ENCODE data around the gene RPRD1B.

DNA sequence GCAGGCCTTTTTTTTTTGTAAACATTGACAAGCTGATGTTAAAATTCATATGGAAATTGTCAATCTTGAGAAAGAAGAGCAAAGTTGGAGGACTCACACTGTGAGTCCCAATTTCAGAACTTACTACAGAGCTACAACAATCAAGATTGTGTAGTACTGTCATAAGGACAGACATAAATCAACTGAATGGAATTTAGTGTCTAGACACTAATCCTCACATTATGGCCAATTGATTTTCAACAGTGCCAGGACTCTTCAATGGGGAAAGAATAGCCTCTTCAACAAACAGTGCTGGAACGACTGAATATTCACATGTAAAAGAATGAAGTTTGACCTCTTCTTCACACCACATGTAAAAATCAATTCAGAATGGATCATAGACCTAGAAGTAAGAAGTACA, 70.7 kb downstream of the RPRD1B start:
- TF ChIP-seq, protein P1, sequence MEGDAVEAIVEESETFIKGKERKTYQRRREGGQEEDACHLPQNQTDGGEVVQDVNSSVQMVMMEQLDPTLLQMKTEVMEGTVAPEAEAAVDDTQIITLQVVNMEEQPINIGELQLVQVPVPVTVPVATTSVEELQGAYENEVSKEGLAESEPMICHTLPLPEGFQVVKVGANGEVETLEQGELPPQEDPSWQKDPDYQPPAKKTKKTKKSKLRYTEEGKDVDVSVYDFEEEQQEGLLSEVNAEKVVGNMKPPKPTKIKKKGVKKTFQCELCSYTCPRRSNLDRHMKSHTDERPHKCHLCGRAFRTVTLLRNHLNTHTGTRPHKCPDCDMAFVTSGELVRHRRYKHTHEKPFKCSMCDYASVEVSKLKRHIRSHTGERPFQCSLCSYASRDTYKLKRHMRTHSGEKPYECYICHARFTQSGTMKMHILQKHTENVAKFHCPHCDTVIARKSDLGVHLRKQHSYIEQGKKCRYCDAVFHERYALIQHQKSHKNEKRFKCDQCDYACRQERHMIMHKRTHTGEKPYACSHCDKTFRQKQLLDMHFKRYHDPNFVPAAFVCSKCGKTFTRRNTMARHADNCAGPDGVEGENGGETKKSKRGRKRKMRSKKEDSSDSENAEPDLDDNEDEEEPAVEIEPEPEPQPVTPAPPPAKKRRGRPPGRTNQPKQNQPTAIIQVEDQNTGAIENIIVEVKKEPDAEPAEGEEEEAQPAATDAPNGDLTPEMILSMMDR (IDR thresholded peaks at IDR 0.05) = no peak
- TF ChIP-seq POLR2AphosphoS5 (IDR thresholded peaks at IDR 0.05) = no peak

All from sigmoid colon (tissue), 4 donors.